Tibial nerve (tissue), 4 donors: Measurements from ENCODE around the gene GPC6.

Experiments used
- CTCF ChIP-seq, 5 experiments: fragments of 200-600 bp in 3 of 5; fragments of 450-650 bp in 2 of 5; sonication (generic) in 3 of 5; IDR thresholded peaks; one replicate each; pipeline ENCODE4 v1.5.1; 2016 to 2019; ENCODE audit warnings: antibody characterized with exemption in 5 of 5, mild to moderate bottlenecking in 3 of 5, moderate library complexity in 2 of 5
- EP300 ChIP-seq, 2 donors: sonication (generic); formaldehyde crosslinking; IDR thresholded peaks; one replicate each; pipeline ENCODE4 v1.6.1; 2017; ENCODE audit warnings: antibody characterized with exemption in 2 of 2, mild to moderate bottlenecking in 1 of 2

GRCh38 chr13:94243551-94243950 lies 1016.9 kb downstream of the GPC6 start:
- TF ChIP-seq CTCF (IDR thresholded peaks at IDR 0.05) (no peak), EP300 (IDR thresholded peaks at IDR 0.05) (no peak)
